HG03175 (cell line): ENCODE results near the gene COL9A3.
"Not testable (repeated sequence)": the region's sequence is repeated elsewhere in the genome, so short reads cannot be mapped to it uniquely, and the experiment has no call there.

Experiments used
- ATAC-seq: cut with Tn5 transposase; IDR thresholded peaks from one replicate; pipeline ENCODE4 v1.9.1; 2021; ENCODE audit warnings: mild to moderate bottlenecking, moderate library complexity; ENCODE audit not compliant: unreplicated experiment

Gene COL9A3

GRCh38 chr20:62832951-62833391 lies 16.1 kb downstream of the COL9A3 start:
- ATAC-seq: peak; percentile 35

- no peak for ATAC-seq
Observed at GRCh38 chr20:62834967-62835730, 18.3 kb downstream of the COL9A3 start.

GRCh38 chr20:62835931-62836861 lies 19.3 kb downstream of the COL9A3 start:
- no peak for ATAC-seq

GRCh38 chr20:62836967-62837490 lies 20.2 kb downstream of the COL9A3 start:
- ATAC-seq: no peak

GRCh38 chr20:62837790-62838127 lies 20.9 kb downstream of the COL9A3 start:
- peak; percentile 11 for ATAC-seq

GRCh38 chr20:62838128-62838891 lies 21.5 kb downstream of the COL9A3 start:
- peak; percentile 89 for ATAC-seq

- no peak for ATAC-seq
Observed at GRCh38 chr20:62839261-62839660, 22.4 kb downstream of the COL9A3 start.

- ATAC-seq: no peak
Observed at GRCh38 chr20:62839816-62840215, 23.0 kb downstream of the COL9A3 start.

- ATAC-seq: no peak
Observed at GRCh38 chr20:62840244-62841197, 23.7 kb downstream of the COL9A3 start.

GRCh38 chr20:62841705-62842212 lies 24.9 kb downstream of the COL9A3 start:
- no peak for ATAC-seq

- no peak for ATAC-seq
Observed at GRCh38 chr20:62843656-62844055, 26.8 kb downstream of the COL9A3 start.

- ATAC-seq: no peak
Observed at GRCh38 chr20:62844182-62844581, 27.3 kb downstream of the COL9A3 start.

- ATAC-seq: no peak
Observed at GRCh38 chr20:62845416-62846160, 28.7 kb downstream of the COL9A3 start.

GRCh38 chr20:62846166-62846890 lies 29.5 kb downstream of the COL9A3 start:
- ATAC-seq: no peak

GRCh38 chr20:62848917-62849316 lies 32.1 kb downstream of the COL9A3 start:
- not testable (repeated sequence) for ATAC-seq

GRCh38 chr20:62849431-62849830 lies 32.6 kb downstream of the COL9A3 start:
- ATAC-seq: no peak

- no peak for ATAC-seq
Observed at GRCh38 chr20:62850333-62850974, 33.6 kb downstream of the COL9A3 start.

- ATAC-seq: no peak
Observed at GRCh38 chr20:62852196-62852595, 35.3 kb downstream of the COL9A3 start.
